HG03039 (cell line): ENCODE measurements around the gene CREG2.

Source experiments
- ATAC-seq: cut with Tn5 transposase; IDR thresholded peaks from one replicate; pipeline ENCODE4 v1.9.1; 2021; ENCODE audit warnings: mild to moderate bottlenecking, moderate library complexity; ENCODE audit not compliant: unreplicated experiment

Gene CREG2, protein sequence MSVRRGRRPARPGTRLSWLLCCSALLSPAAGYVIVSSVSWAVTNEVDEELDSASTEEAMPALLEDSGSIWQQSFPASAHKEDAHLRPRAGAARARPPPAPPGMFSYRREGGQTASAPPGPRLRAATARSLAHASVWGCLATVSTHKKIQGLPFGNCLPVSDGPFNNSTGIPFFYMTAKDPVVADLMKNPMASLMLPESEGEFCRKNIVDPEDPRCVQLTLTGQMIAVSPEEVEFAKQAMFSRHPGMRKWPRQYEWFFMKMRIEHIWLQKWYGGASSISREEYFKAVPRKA

GRCh38 chr2:101387151-101387834, at the start of gene CREG2:
CREG2 (minus strand) TSS chr2:101387503; CDS start chr2:101387457, 46 bp downstream.
- no peak for ATAC-seq

DNA sequence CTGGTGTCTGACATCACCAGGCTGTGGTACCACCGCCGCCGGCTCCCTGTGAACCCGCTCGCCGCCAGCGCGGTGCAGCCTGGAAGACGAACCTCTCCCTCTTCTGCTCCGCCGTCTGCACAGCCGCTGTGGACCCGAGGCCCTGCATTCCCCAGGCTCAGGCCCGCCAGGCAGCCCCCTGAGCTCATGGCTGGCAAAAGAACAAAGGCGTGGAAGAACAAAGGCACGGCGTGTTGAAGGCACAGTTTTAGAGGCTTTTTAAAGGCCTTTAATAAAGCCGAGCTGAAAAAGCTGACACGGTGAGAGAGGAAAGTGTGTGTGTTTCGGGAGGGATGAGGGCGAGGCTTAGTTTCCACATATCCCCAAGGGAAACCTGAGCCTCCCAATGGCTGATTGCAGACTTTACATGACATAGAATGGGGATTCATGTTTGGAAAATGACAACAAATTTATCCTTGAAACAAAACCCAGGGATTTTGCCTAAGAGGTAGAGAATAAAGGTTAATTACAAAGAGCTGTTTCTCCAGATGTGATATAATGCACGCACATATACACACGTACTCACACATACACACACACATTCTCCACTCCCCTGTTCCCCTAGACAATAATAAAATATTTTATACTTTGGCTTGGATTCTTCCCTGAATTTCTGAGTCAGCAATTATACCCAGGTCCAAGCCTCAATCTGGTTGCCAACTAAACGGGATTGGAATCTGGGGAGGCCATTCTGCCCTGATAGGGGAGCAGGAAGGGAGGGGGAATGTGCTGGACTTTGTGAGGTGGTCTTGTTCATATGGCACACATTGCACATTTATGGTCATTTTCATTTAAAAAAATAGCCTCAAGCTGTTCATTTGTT, 47.9 kb upstream of the CREG2 start:
- no peak for ATAC-seq

GRCh38 chr2:101433465-101433864, 46.2 kb upstream of the CREG2 start:
- no peak for ATAC-seq

- no peak for ATAC-seq
Observed at GRCh38 chr2:101432411-101433181, 45.3 kb upstream of the CREG2 start.

DNA sequence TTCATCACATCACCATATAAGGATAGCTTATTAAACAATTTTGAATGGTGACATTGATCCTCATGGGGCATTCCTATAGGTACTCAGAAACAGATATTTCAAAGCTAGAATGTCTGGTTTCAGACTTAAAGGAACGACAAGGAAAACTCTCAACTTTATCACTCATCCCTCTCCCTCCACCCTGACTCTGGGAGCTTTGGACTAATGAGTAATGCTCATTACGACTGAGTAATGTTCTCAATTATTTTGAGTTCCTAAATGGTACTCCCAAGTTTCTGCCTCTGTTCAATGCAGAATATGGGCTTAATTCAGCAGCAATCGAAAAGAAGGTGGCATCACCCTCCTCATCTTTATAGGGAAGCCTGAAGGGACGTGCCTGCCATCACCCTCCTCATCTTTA, 44.2 kb upstream of the CREG2 start:
- ATAC-seq: no peak

- ATAC-seq: no peak
Observed at GRCh38 chr2:101430156-101430555, 42.9 kb upstream of the CREG2 start.

- no peak for ATAC-seq
Observed at GRCh38 chr2:101429453-101429852, 42.1 kb upstream of the CREG2 start.

DNA sequence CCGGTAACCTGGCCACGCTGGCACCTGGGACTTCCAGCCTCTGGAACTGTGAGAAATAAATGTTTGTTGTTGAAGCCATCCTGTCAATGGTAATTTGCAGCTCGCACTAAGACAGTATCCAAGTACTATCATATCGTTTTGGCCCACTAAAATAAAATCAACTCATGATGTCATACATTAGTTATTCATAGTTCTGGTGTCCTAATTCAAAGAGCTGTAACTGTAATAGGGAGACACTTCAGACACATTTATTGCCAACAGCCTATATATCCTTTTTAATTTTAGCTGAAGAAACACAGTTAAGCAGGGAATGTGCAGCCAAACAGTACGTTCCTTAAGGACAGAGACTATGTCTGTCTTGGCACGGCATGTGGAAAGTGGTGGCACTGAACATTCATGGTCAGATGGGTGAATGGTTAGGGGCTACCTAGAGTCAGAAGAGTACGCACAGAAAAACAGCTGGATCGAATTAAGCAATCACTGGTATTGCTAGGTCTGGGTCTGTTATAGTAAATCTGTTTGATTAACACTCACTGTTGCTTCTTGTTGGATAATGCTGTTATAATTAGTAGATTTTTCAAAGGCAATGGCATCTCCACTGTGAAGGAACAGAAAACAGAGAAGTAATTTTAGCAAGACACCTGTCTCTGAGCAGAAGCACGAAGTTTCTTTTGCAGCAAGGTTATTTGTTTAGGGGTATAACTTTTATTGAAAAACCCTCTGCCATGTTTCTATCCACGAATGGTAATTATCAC, 41.3 kb upstream of the CREG2 start:
- no peak for ATAC-seq

DNA sequence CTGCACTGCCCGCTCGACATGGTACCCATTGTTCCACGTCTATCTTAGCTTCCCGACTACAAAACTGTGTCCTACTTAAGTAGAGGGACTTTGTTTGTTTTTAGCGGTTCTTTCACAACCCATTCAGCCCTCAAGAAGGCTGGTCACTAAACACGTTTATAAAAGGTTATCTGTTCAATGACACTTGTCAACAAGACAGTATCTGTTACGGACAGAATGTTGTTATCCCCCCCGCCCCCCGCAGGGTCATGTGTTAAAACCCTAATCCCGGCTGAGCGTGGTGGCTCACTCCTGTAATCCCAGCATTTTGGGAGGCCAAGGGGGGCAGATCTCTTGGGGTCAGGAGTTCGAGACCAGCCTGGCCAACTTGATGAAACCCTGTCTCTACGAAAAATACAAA, 40.4 kb upstream of the CREG2 start:
- no peak for ATAC-seq

DNA sequence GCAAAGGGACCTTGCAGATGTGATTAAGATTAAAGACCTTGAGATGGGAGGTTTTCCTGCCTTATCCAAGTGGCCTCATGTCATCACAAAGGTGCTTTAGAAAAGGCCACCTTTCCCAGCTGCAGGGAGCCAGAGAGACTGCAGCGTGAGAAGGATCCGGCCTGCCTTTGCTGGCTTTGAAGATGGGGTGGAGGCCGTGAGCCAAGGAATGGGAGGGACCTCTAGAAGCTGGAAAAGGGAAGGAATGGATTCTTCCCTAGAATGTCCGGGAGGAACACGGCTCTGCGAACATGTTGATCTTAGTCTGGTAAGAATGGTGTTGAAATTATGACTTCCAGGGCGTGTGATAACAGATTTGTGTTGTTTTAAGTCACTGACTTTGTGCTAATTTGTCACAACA, 39.9 kb upstream of the CREG2 start:
- ATAC-seq: no peak

- ATAC-seq: no peak
Observed at GRCh38 chr2:101426822-101427221, 39.5 kb upstream of the CREG2 start.

DNA sequence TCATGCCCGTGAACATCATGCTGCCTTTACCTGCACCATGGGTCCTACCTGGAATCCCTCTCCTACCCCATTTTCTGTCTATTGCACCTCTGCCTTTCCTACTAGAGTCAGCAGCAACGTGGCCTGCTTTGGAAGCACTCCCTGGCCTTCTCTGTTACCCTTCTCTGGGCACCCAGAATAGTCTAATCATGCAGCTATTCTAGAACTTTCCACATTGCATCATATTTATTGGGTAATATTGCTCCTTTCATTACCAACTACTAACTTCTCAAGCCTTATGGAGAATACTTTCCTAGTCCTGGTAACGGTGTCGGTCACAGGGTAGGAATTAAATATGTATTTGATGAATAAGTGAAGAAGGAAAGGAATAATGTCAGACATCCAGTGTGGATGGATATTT, 33.3 kb upstream of the CREG2 start:
- ATAC-seq: no peak

DNA sequence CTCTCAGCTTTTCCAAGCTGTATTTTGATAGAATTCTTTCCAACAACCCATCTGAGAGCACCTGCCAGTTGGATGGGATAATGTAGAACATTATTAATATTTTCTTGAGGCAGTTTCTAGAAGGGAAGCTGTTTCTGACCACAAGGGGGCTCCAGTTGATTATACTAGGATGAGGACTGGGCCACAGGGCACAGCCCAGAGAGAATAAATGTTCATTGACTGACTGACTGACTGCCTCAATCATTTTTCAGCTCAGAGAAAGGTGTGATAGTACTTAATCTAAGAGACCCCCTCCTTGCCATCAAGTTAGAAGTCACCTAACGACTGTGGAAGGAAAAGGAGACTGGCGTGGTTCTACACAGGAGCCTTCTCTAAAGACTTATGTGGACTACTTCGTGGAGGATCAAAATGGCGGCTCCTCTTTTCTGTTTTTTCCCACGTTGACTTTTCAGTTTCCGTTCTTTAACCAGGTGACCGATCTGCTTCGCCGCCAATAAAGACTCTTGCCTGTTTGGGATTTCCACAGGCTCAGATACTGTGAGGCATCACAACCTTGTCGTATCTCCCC, 31.9 kb upstream of the CREG2 start:
- ATAC-seq: no peak

DNA sequence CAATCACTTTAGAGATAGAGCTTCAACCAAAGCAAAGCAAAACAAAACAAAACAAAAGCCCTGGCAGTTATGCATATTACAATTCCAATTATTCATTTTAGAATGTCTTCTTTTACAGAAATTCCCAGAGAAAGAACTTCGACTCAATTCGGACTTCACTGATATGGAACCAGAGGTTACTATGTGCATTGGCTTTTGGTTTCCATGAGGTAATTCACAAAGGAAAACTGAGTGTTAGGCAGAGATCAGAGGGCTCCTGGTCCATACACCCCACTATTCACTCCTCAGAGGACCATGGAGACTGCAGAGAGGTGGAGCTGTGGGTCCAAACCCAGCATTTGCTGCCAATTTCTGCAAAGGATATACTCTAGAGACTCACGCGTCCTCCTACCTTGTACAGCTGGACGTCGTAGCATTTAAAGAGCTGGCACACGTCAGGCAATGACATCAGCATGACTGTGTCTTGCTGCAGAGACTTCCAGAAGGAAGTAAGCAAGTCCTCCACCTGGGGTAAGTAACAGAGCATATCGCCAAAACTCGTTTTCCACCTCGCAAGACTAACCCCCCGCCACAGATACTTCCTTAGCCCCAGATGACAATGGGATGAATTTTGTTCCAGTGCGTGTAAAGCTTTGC, 31.3 kb upstream of the CREG2 start:
- ATAC-seq: no peak

- no peak for ATAC-seq
Observed at GRCh38 chr2:101416609-101417008, 29.3 kb upstream of the CREG2 start.

- no peak for ATAC-seq
Observed at GRCh38 chr2:101415884-101416283, 28.6 kb upstream of the CREG2 start.

DNA sequence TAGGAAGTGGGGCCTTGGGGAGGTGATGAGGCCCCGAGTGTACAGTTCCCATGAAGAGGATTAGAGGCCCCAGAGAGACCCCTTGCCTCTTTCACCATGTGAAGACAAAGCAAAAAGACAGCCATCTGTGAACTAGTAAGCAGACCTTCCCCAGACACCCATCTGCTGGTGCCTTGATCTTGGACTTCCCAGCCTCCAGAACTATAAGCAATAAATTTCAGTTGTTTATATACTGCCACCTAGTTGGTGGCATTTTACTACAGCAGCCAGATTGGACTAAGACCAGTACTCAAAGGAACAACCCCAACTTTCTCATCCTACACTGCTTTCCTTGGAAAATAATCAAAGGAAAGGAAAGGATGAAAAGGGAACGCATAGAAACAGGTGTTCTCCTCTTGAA, 27.9 kb upstream of the CREG2 start:
- ATAC-seq: no peak

GRCh38 chr2:101412092-101412694, 24.9 kb upstream of the CREG2 start:
- ATAC-seq: no peak

DNA sequence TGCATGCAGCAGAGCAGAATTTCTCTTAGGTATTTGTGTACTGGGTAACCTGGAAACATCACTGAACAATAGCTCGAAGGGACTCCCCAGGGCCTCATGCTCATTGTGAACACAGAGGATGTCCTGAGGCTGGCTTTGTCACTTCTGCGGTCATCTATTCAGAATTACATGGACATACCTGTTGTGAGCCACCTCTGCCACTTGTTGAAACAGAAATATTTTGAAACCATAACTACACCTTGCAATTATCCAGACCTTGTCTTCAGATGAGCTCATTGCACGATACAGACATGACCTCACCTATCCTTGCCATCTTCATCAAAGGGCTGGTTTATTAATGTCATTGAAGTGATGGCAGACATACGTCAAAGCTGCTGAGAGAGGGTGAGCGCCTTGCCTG, 23.4 kb upstream of the CREG2 start:
- no peak for ATAC-seq
